HT1080 (cell line): ENCODE data around the gene ALDH1A3. TPM values are rescaled to one million over a fixed set of nuclear protein-coding genes. Genes with fewer than 3 reads are reported as not detected.
A peak's percentile ranks its signal among the peaks of the same experiment; 100 is the strongest.

Experiments used
- DNase-seq: peaks from one replicate; pipeline ENCODE4 v3.0.0-alpha.2; 2015; ENCODE audit warnings: low read depth
- total RNA-seq: library from RNA; depleted of rRNA; stranded (reverse); fragments of >200 nt; shearing (Covaris generic); gene quantifications from 2 replicates; pipeline ENCODE4 v1.2.3, GENCODE V29; 2014

ALDH1A3 gene
- total RNA-seq, 1 experiment from 2014 or later = 0.39 TPM

- no peak for DNase-seq
Observed at GRCh38 chr15:100924436-100924835, 44.8 kb downstream of the ALDH1A3 start.

- DNase-seq = no peak
Observed at GRCh38 chr15:100925480-100925879, 45.8 kb downstream of the ALDH1A3 start.

- peak; percentile 12 for DNase-seq
Observed at GRCh38 chr15:100926258-100926657, 46.6 kb downstream of the ALDH1A3 start.

- no peak for DNase-seq
Observed at GRCh38 chr15:100926971-100927756, 47.5 kb downstream of the ALDH1A3 start.

- no peak for DNase-seq
Observed at GRCh38 chr15:100928632-100929280, 49.1 kb downstream of the ALDH1A3 start.

GRCh38 chr15:100929641-100930042 is 50.0 kb downstream of the ALDH1A3 start:
- no peak for DNase-seq

- DNase-seq = no peak
Observed at GRCh38 chr15:100930306-100930848, 50.7 kb downstream of the ALDH1A3 start.

- no peak for DNase-seq
Observed at GRCh38 chr15:100931143-100931890, 51.7 kb downstream of the ALDH1A3 start.

GRCh38 chr15:100932676-100933348 is 53.2 kb downstream of the ALDH1A3 start:
- DNase-seq = no peak

GRCh38 chr15:100934166-100934565 is 54.5 kb downstream of the ALDH1A3 start:
- DNase-seq = no peak

GRCh38 chr15:100934726-100935125 is 55.1 kb downstream of the ALDH1A3 start:
- peak; percentile 17 for DNase-seq

- no peak for DNase-seq
Observed at GRCh38 chr15:100937171-100937570, 57.5 kb downstream of the ALDH1A3 start.

- DNase-seq = no peak
Observed at GRCh38 chr15:100939791-100940190, 60.2 kb downstream of the ALDH1A3 start.

GRCh38 chr15:100940767-100941379 is 61.2 kb downstream of the ALDH1A3 start:
- no peak for DNase-seq

- no peak for DNase-seq
Observed at GRCh38 chr15:100941536-100941935, 61.9 kb downstream of the ALDH1A3 start.

- no peak for DNase-seq
Observed at GRCh38 chr15:100942656-100943425, 63.2 kb downstream of the ALDH1A3 start.

- DNase-seq = no peak
Observed at GRCh38 chr15:100944244-100944895, 64.7 kb downstream of the ALDH1A3 start.

- DNase-seq = no peak
Observed at GRCh38 chr15:100944986-100945385, 65.4 kb downstream of the ALDH1A3 start.

GRCh38 chr15:100947760-100948429 is 68.3 kb downstream of the ALDH1A3 start:
- no peak for DNase-seq
